ENCODE measurements around the gene MYD88. TPM values are rescaled to one million over a fixed set of nuclear protein-coding genes. Genes with fewer than 3 reads are reported as not detected.

MYD88 gene
- total RNA-seq, 1 donor from 2014 or later: 3.7 TPM

DNA sequence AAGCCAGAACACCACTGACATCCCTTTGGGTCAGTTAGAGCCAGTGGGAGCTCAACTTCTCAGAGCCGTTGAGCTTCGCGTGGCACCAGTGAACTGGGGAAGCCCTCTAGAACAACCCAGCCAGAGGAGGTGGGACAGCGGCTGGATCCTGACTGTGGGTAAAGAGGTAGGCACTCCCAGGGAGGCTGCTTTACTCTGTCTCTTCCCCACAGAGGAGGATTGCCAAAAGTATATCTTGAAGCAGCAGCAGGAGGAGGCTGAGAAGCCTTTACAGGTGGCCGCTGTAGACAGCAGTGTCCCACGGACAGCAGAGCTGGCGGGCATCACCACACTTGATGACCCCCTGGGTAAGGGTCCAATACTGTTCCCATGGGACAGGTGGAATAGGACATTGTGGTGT lies 1.2 kb downstream of the MYD88 start:
- no peak for FAIRE-seq
- DNase-seq (ENCODE audit: low spot score in 2 of 2): no peak

DNA sequence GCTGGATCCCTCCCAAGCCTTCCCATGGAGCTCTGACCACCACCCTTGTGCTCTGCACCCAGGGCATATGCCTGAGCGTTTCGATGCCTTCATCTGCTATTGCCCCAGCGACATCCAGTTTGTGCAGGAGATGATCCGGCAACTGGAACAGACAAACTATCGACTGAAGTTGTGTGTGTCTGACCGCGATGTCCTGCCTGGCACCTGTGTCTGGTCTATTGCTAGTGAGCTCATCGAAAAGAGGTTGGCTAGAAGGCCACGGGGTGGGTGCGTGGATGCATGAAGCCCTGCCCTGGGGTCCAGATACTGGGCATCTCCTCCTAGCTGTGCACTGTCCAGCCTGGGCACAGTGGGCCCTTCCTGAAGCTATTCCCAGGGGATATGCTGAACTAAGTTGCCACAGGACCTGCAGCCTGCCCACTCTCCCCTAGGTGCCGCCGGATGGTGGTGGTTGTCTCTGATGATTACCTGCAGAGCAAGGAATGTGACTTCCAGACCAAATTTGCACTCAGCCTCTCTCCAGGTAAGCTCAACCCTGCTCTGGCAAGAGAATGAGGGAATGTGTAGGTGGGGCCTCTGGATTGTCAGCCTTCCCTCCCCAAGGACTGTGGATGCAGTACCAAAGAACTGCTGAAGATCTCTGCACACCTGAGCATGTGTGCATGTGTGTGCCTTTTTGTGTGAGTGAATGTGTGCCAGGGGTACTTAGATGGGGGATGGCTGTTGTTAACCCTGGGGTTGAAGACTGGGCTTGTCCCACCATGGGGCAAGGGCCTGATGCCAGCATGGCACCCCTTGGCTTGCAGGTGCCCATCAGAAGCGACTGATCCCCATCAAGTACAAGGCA lies 2.1 kb downstream of the MYD88 start:
- DNase-seq (ENCODE audit: low spot score in 2 of 2) (no peak), FAIRE-seq (no peak)

- DNase-seq (ENCODE audit: low spot score in 2 of 2): no peak
- FAIRE-seq: no peak
Measured at GRCh38 chr3:38141173-38141951, 2.9 kb downstream of the MYD88 start.

DNA sequence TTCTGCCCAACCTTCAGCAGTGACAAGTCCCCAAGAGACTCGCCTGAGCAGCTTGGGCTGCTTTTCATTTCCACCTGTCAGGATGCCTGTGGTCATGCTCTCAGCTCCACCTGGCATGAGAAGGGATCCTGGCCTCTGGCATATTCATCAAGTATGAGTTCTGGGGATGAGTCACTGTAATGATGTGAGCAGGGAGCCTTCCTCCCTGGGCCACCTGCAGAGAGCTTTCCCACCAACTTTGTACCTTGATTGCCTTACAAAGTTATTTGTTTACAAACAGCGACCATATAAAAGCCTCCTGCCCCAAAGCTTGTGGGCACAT lies 3.5 kb downstream of the MYD88 start:
- no peak for DNase-seq (ENCODE audit: low spot score in 2 of 2)
- FAIRE-seq: no peak

DNA sequence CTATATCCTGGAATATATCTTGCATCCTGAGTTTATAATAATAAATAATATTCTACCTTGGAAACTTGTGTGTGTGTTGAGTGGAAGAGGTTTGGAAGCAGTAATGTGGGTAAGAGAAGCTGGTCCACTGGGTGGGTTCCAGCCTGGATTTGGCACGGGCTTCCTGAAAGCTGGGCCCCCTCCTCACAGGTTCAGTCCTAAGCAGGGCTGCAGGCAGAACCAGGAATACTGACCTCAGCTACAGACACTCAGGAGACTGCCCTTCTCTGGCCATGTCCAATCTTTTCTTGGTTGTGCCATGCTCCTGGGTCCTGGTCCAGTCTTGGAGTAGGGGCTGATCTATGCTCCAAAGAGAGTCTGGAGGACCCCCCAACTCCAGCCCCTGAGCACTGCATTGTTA lies 4.5 kb downstream of the MYD88 start:
- FAIRE-seq (no peak), DNase-seq (ENCODE audit: low spot score in 2 of 2) (no peak)

DNA sequence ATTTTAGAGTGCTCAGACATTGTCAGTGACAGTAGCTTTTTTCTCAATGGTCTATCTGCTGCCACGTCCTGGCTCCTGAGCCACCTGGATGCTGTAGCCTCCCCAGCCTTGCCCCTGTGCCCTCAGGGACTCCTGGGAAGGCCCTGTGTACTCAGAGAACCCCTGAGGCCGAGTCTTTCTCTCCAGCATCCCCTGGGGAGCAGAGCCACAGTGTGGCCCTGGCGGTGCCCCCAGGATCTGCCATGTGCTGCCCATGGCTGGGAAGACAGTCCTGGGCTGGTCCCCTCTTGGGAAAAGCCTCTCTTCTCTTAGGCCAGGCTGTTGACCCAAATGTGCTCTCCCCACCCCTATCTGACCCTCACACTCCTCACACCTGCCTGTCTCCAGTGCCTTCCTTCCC lies 5.0 kb downstream of the MYD88 start:
- DNase-seq (ENCODE audit: low spot score in 2 of 2): no peak
- no peak for FAIRE-seq

GRCh38 chr3:38146504-38146903 lies 8.0 kb downstream of the MYD88 start:
- FAIRE-seq: no peak
- DNase-seq (ENCODE audit: low spot score in 2 of 2): no peak

DNA sequence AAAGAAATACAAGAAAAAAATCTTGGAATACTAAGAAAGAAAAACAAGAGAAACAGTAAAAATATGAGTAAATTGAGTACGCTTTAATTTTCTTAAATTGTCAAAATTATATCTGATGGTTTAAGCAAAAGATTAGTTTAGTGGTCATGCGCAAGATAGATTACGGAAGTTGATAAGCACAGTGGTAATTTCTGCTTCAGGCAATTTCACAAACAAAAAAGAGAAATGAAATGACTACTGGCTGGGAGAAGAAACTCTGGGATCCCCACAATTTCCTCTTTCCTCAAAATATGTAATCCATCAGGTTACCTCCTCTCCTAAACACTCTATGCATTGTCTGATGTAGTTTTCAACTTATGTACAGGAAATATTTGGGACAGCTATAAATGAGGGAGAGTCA lies 9.0 kb downstream of the MYD88 start:
- FAIRE-seq: no peak

GRCh38 chr3:38148311-38148882 lies 9.9 kb downstream of the MYD88 start:
- FAIRE-seq (no peak), DNase-seq (ENCODE audit: low spot score in 2 of 2) (no peak)

More for the DNA sequence above, 9.0 kb downstream of the MYD88 start:
- no peak for DNase-seq (ENCODE audit: low spot score in 2 of 2)

DNA sequence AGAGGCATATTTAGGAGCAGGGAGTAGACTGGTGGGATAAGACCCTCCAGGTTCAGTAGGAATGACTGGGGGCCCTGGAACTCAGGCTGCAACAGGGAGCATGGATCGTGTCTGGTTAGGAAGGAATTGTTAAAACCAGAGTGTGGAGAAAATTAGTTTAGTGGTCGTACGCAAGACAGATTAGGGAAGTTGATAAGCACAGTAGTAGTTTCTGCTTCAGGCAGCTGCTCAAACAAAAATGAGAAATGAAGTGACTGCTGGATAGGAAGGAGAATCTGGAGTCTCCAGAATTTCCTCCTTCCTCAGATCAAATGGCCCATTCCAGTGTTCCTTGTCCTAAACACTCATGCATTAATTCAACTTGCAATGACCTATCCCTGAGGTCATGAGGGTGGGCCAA lies 11.2 kb downstream of the MYD88 start:
- no peak for DNase-seq (ENCODE audit: low spot score in 2 of 2)
- no peak for FAIRE-seq

GRCh38 chr3:38150780-38151528 lies 12.5 kb downstream of the MYD88 start:
- no peak for FAIRE-seq

DNA sequence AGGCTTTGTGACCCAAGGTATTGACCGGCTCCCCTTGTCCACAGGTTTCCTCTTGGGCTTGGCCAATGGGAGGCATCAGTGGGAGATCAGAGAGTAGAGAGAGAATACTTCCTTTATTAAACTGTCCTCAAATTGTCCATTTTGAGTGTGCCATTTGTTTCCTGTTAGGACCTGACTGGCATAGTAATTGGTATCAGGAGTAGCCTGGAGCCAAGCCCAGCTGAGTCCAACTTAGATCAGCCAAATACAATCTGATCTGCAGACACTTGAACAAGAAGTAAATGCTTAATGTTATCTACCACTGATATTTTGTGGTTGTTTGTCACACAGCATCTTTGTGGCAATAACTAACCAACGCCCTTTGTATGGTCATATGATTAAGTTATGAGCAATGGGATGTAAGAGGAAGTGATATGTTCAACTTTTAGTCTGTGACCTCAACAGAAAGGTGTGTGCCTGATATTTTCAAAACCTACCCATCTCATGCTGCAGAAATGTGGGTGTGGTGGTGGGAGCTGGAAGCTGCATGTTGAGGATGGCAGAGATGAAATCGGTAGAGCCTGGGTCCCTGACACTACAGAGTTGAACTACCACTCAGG lies 13.3 kb downstream of the MYD88 start:
- no peak for DNase-seq (ENCODE audit: low spot score in 2 of 2)
- FAIRE-seq: no peak

More at GRCh38 chr3:38150780-38151528, 12.5 kb downstream of the MYD88 start:
- no peak for DNase-seq (ENCODE audit: low spot score in 2 of 2)

- FAIRE-seq (no peak), DNase-seq (ENCODE audit: low spot score in 2 of 2) (no peak)
Measured at GRCh38 chr3:38152609-38153008, 14.1 kb downstream of the MYD88 start.

DNA sequence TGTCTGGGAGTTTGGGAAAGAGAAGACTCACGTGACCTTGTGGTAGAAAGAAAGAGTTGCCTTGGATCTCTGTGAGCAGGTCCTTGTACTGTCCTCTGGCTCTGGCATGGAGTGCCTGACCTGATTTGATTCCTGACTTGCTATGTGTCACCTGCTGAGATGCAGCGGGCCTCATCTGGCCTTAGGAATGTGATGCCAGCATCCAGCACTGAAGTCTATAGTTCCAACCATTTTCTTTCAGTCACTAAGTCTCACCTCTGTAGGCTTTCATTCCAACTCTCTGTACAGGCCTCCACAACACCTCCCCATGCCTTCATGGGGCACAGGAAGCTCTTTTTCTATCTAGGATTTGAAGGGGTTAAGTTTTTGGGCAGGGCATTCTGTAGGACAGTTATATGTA lies 14.8 kb downstream of the MYD88 start:
- DNase-seq (ENCODE audit: low spot score in 2 of 2) (no peak), FAIRE-seq (no peak)

GRCh38 chr3:38154033-38154494 lies 15.6 kb downstream of the MYD88 start:
- no peak for FAIRE-seq
- no peak for DNase-seq (ENCODE audit: low spot score in 2 of 2)

- FAIRE-seq: no peak
- no peak for DNase-seq (ENCODE audit: low spot score in 2 of 2)
Measured at GRCh38 chr3:38154625-38155255, 16.3 kb downstream of the MYD88 start.

DNA sequence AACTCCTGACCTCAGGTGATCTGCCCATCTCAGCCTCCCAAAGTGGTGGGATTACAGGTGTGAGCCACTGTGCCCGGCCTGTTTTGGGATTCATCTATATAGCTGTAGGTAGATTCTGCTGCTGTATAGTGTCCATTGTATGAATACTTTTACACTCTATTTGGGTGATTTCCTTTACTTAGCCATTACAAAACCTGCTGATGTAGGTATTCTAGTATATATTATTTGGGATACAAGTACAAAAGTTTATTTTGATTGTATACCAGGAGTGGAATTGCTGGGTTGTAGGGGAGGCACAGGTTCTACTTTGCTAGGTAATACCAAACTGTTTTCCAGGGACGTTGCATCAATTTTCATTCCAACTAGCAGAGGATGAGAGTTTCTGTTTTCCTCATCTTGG lies 17.4 kb downstream of the MYD88 start:
- DNase-seq (ENCODE audit: low spot score in 2 of 2) (no peak), FAIRE-seq (no peak)

DNA sequence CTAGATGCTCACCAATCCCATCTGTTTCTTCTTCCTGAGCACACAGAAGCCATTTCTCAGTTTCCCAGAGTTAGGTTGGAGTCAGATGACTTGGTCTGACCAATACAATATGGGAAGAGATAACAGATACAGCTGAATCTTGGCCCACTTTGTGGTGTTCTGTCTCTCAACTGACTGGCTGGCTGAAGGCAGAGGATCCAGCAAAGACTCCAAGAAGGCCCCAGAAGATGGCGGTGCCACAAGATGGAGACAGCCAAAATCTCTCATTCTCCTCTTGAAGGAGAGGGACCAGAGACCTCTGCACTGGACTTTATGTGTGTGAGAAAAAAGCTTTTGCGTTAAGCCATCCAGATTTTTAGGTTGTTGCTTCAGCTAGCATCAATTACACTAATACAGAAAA lies 18.7 kb downstream of the MYD88 start:
- no peak for FAIRE-seq

GRCh38 chr3:38157595-38157994 lies 19.1 kb downstream of the MYD88 start:
- DNase-seq (ENCODE audit: low spot score in 2 of 2): no peak
- FAIRE-seq: no peak

More for the DNA sequence above, 18.7 kb downstream of the MYD88 start:
- DNase-seq (ENCODE audit: low spot score in 2 of 2): no peak

- no peak for FAIRE-seq
- no peak for DNase-seq (ENCODE audit: low spot score in 2 of 2)
Measured at GRCh38 chr3:38158472-38158871, 20.0 kb downstream of the MYD88 start.

Data from frontal cortex (tissue), 4 donors.